ENCODE data around the gene NT5DC4. TPM values are rescaled to one million over a fixed set of nuclear protein-coding genes. Genes with fewer than 3 reads are reported as not detected.
A peak's percentile ranks its signal among the peaks of the same experiment; 100 is the strongest.

NT5DC4 gene
- total RNA-seq, 4 donors from 2014 or later: not detected

DNA sequence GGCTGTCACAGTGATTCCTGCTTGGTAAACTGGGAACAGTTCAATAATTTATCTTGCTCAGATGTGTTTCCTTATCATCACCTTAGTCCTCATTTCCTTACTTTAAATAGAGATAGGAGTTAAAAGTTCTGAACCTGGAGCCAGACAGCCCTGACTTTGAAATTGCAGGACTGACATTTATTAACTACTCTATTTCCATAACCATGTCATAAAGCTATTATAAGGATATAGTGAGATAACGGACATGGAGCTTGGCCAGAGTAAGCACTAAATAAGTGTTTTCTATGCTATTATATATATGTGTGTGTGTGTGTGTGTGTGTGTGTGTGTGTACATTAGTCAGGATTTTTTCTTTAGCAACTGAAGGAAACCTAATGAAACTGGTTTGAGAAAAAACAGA lies 13.1 kb downstream of the NT5DC4 start:
- Histone ChIP-seq H3K27me3 (no peaks in the 10 kb centered on the region), H3K4me1 (no peaks in the 10 kb centered on the region), H3K4me3 (no peak overlapping the region), H3K36me3 (no peaks in the 10 kb centered on the region), H3K27ac (no peak overlapping the region), H3K9me3 (no peaks in the 10 kb centered on the region)
- intact Hi-C loops (cut with DNase I; ENCODE audit: low total_unique reads): no loop called here
- DNase-seq: no peak
- TF ChIP-seq, protein P1, sequence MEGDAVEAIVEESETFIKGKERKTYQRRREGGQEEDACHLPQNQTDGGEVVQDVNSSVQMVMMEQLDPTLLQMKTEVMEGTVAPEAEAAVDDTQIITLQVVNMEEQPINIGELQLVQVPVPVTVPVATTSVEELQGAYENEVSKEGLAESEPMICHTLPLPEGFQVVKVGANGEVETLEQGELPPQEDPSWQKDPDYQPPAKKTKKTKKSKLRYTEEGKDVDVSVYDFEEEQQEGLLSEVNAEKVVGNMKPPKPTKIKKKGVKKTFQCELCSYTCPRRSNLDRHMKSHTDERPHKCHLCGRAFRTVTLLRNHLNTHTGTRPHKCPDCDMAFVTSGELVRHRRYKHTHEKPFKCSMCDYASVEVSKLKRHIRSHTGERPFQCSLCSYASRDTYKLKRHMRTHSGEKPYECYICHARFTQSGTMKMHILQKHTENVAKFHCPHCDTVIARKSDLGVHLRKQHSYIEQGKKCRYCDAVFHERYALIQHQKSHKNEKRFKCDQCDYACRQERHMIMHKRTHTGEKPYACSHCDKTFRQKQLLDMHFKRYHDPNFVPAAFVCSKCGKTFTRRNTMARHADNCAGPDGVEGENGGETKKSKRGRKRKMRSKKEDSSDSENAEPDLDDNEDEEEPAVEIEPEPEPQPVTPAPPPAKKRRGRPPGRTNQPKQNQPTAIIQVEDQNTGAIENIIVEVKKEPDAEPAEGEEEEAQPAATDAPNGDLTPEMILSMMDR (IDR thresholded peaks at IDR 0.05): no peak
- TF ChIP-seq POLR2A (IDR thresholded peaks at IDR 0.05): no peak

DNA sequence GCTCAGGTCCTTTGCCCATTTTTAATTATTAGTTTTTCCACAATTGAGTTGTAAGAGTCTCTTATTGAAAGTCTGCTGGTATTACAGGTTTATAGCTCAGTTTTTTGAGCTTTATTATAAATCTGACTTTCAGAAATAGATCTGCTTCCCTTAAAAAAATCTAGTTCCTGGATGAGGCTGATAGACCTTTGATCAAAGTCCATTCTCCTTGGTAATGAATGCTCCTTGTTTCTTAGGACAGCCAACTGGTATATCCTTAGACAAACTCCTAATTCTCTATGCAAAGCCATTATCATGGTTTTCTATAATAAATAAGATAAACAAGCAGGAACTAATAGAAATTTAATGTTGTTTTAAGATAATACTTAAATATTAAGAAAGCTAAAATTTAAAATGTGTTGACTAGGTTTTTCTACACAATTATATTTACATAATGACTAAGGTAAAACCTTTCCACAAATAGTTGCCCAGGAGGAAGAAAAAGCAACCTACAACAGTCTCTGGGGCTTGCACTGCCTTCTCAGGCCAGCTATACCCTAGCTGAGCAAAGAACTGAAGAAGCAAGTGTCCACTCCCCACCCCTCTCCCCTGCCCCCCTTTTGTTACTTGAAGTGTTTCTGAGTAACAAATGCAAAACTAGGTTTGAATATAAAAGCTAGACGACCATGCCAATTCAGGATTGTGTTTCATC lies 16.9 kb downstream of the NT5DC4 start:
- TF ChIP-seq, protein P1 (IDR thresholded peaks at IDR 0.05): no peak
- TF ChIP-seq POLR2A (IDR thresholded peaks at IDR 0.05): no peak
- Histone ChIP-seq H3K27me3 (no peaks in the 10 kb centered on the region), H3K27ac (no peak overlapping the region), H3K4me3 (no peak overlapping the region), H3K4me1 (no peaks in the 10 kb centered on the region), H3K9me3 (no peaks in the 10 kb centered on the region), H3K36me3 (no peaks in the 10 kb centered on the region)
- no peak for DNase-seq
- intact Hi-C loops (cut with DNase I; ENCODE audit: low total_unique reads): no loop called here

DNA sequence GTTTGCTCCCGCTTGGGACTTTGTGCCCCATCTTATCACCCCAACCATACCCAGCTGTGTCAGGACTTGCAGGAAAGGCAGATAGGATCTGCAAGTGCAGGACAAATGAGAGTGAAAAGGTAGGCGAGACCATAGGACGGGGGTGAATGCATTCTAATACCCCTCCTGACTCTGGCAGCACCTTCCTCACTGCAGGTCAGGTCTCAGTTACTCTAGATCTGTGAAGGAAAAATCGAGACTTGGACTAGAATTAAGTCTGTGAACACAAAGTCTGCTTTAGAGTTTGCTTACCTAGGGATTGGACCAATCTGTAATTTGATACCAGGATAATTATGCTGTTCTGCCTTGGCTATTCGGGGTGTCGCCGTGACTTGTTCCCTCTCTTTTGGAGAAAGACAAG lies 19.7 kb downstream of the NT5DC4 start:
- TF ChIP-seq, protein P1 (IDR thresholded peaks at IDR 0.05): no peak
- no peak for TF ChIP-seq POLR2A (IDR thresholded peaks at IDR 0.05)
- Histone ChIP-seq H3K27ac (no peak overlapping the region), H3K4me3 (no peak overlapping the region), H3K27me3 (no peaks in the 10 kb centered on the region), H3K4me1 (no peaks in the 10 kb centered on the region), H3K9me3 (no peaks in the 10 kb centered on the region), H3K36me3 (no peaks in the 10 kb centered on the region)
- intact Hi-C loops (cut with DNase I; ENCODE audit: low total_unique reads): no loop called here
- DNase-seq: no peak

DNA sequence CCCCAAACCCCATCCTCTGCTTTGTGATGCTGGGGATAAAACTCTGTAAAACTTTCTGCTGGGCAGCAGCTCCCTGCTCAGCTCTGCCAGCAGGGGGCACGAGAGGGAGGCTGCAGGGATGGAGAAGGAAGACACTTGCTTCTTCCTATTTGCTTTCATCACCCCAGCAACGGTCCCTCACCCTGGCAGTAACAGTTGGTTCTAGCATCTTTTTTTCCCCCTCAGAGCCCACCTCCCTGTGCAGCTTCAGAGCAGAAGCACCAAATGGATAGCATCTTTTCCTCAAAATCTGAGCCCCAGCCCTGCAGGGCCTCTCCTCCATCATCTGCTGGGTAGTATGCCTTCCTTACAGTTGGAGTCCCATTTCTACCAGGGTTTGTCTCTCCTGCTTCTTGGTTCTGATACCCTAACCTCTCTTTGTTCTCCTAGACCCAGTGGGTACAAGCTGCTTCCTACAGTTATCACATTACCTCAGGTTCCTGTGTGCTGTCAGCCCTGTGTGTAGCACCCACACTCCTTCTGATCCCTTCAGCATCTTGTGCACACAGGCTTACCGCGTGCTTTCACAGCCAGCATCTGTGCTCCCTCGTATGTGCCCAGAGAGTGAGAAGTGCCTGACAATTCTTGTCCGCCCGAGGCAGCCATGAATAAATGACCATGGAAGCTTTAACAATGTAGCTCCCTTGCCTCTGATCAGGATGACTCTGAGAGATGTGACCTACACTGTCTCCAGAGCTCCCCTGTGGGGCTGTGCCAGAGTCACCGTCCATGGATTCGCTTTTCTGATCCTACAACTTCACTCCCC lies 29.1 kb downstream of the NT5DC4 start:
- intact Hi-C loops (cut with DNase I; ENCODE audit: low total_unique reads): no loop called here
- DNase-seq: peak in 1 of 2 donors; percentile 24

DNA sequence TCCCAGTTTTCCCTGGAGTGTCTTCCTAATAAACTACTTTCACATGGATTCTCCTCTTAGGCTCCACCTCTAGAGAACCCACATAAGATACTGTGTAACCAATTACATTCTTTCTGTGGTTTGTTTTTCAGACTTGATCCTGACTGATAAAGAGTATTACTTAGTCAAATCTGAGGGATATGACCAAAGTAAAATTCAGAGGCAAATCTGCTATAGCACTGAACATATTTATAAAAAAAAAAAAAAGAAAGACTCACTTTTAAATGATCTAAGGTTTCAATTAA lies 29.7 kb downstream of the NT5DC4 start:
- no peak overlapping the region for H3K27ac ChIP-seq
- TF ChIP-seq, protein P1 (IDR thresholded peaks at IDR 0.05): no peak
- TF ChIP-seq POLR2A (IDR thresholded peaks at IDR 0.05): no peak
- DNase-seq: no peak
- intact Hi-C loops (cut with DNase I; ENCODE audit: low total_unique reads): no loop called here
- H3K36me3 ChIP-seq: no peaks in the 10 kb centered on the region
- no peaks in the 10 kb centered on the region for H3K4me1 ChIP-seq
- H3K4me3 ChIP-seq: no peak overlapping the region
- H3K9me3 ChIP-seq: no peaks in the 10 kb centered on the region
- no peaks in the 10 kb centered on the region for H3K27me3 ChIP-seq

More for the DNA sequence above, 29.1 kb downstream of the NT5DC4 start:
- Histone ChIP-seq H3K27me3 (no peaks in the 10 kb centered on the region), H3K36me3 (no peaks in the 10 kb centered on the region), H3K27ac (no peak overlapping the region), H3K4me3 (no peak overlapping the region), H3K9me3 (no peaks in the 10 kb centered on the region), H3K4me1 (no peaks in the 10 kb centered on the region)
- TF ChIP-seq, protein P1 (IDR thresholded peaks at IDR 0.05): peak; percentile 33 to 58 (median 50)
- TF ChIP-seq POLR2A (IDR thresholded peaks at IDR 0.05): no peak

Measured in uterus (tissue), 4 donors.